OCI-LY7 (cell line): ENCODE data around the gene ADGRD1. TPM values are rescaled to one million over a fixed set of nuclear protein-coding genes. Genes with fewer than 3 reads are reported as not detected.
A peak's percentile ranks its signal among the peaks of the same experiment; 100 is the strongest.

ENCODE experiments used
- BruUV-seq: library from RNA; stranded (reverse); fragments of 400-500 nt; replicated peaks from 2 replicates; lab custom pipeline; 2021; lab: Mats Ljungman, UMichigan
- CTCF ChIA-PET: fragments of 300-600 bp; sonication (Branson Sonifier 250); formaldehyde crosslinking; loops from one replicate; lab custom pipeline; 2022; ENCODE audit warnings: antibody characterized with exemption; ENCODE audit not compliant: unreplicated experiment; lab: Charles Lee
- POLR2A ChIA-PET: fragments of 300-600 bp; sonication (Branson Sonifier 250); formaldehyde crosslinking; loops from one replicate; lab custom pipeline; 2022; ENCODE audit warnings: antibody characterized with exemption; lab: Charles Lee
- DNase-seq: peaks from one replicate; pipeline ENCODE4 v3.0.0-alpha.2; 2015; ENCODE audit warnings: low spot score
- H2AFZ ChIP-seq: fragments of 200-600 bp; sonication (generic), shearing (Covaris generic); 2 replicates; pipeline ENCODE4 v1.6.1; 2014; ENCODE audit warnings: mild to moderate bottlenecking, antibody characterized with exemption, low read length, moderate library complexity
- H3K27ac ChIP-seq: fragments of 200-600 bp; sonication (generic); 2 replicates; pipeline ENCODE4 v1.5.1; 2014; ENCODE audit warnings: mixed run types, low read depth, mild to moderate bottlenecking, moderate library complexity, low read length, inconsistent platforms; ENCODE audit not compliant: poor library complexity, severe bottlenecking
- H3K36me3 ChIP-seq: fragments of 200-600 bp; sonication (generic); 2 replicates; pipeline ENCODE4 v1.6.1; 2014; ENCODE audit warnings: mild to moderate bottlenecking, antibody characterized with exemption, low read length, moderate library complexity, mixed read lengths; ENCODE audit not compliant: insufficient read depth
- H3K4me1 ChIP-seq: fragments of 200-600 bp; sonication (generic); 2 replicates; pipeline ENCODE4 v1.5.1; 2014; ENCODE audit warnings: mild to moderate bottlenecking, low read length; ENCODE audit not compliant: insufficient read depth, poor library complexity, severe bottlenecking
- H3K4me2 ChIP-seq: fragments of 200-600 bp; sonication (generic); 2 replicates; pipeline ENCODE4 v1.6.1; 2014; ENCODE audit warnings: mild to moderate bottlenecking, low read length
- H3K4me3 ChIP-seq: fragments of 200-600 bp; sonication (generic); 2 replicates; pipeline ENCODE4 v1.5.1; 2014; ENCODE audit warnings: mild to moderate bottlenecking, low read depth, low read length; ENCODE audit not compliant: poor library complexity, severe bottlenecking
- H3K79me2 ChIP-seq: fragments of 200-600 bp; sonication (generic); 2 replicates; pipeline ENCODE4 v1.6.1; 2016; ENCODE audit warnings: low read depth, mild to moderate bottlenecking, low read length, moderate library complexity, mixed read lengths; ENCODE audit not compliant: insufficient read depth
- H3K9me2 ChIP-seq: fragments of 200-600 bp; sonication (generic); 2 replicates; pipeline ENCODE4 v1.6.1; 2016; ENCODE audit warnings: mild to moderate bottlenecking, low read length, mixed read lengths; ENCODE audit not compliant: insufficient read depth
- H3K9me3 ChIP-seq: fragments of 200-600 bp; sonication (generic); 2 replicates; pipeline ENCODE4 v1.6.1; 2014; ENCODE audit warnings: mild to moderate bottlenecking, mixed run types, low read length, mixed read lengths
- H4K20me1 ChIP-seq: fragments of 200-600 bp; sonication (generic); 2 replicates; pipeline ENCODE4 v1.6.1; 2014; ENCODE audit warnings: mild to moderate bottlenecking, antibody characterized with exemption, low read length, moderate library complexity, mixed read lengths; ENCODE audit not compliant: insufficient read depth
- EZH2phosphoT487 ChIP-seq: fragments of 200-600 bp; sonication (generic); IDR thresholded peaks from 2 replicates; pipeline ENCODE4 v1.6.1; 2018; ENCODE audit warnings: low read depth, borderline replicate concordance, mild to moderate bottlenecking, mixed run types, antibody characterized with exemption, low read length, moderate library complexity, mixed read lengths
- intact Hi-C: fragments of 100-400 bp; cut with micrococcal nuclease; formaldehyde crosslinking; loops from one replicate; pipeline ENCODE4 v1.10.0; 2022; ENCODE audit not compliant: unreplicated experiment
- total RNA-seq, 2 experiments: library from RNA; depleted of rRNA in 1 of 2; stranded (reverse); fragments of >200 nt in 1 of 2; shearing (Covaris generic) in 1 of 2; gene quantifications; 2 replicates each; pipeline ENCODE4 v1.2.3, GENCODE V29; 2014 to 2022
- TF ChIP-seq, protein P1 (sequence below): fragments of 200-600 bp; sonication (generic); conservative IDR thresholded peaks from 2 replicates; pipeline ENCODE4 v1.5.1; 2014; ENCODE audit warnings: mild to moderate bottlenecking, antibody characterized with exemption, low read length, moderate library complexity, mixed read lengths

The ADGRD1 gene
- total RNA-seq, 2 experiments from 2014 or later, result 1.0 to 1.7 TPM

DNA sequence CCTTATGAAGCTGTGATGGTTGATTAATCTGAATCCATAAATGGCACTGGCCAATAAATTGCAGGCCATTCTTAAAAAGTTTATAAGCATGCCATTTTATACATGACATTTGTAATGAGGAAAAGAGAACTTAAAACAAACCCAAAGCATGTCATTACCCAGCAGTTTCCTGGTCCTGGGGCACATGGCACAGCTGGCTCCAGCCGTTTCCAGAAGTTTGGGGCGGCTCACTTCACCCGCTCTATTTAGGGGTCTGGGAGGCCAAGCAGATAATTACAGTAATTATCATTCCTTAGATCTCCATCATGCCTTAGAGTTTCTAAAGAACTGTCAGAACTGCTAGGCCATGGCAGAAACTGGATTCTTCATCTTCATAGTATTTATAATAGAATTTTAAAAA, 6.4 kb downstream of the ADGRD1 start:
- no peaks in the 10 kb centered on the region for H3K79me2 ChIP-seq
- H3K9me3 ChIP-seq, result no peaks in the 10 kb centered on the region
- no peaks in the 10 kb centered on the region for H3K36me3 ChIP-seq
- TF ChIP-seq EZH2phosphoT487, result no peak
- TF ChIP-seq, protein P1, sequence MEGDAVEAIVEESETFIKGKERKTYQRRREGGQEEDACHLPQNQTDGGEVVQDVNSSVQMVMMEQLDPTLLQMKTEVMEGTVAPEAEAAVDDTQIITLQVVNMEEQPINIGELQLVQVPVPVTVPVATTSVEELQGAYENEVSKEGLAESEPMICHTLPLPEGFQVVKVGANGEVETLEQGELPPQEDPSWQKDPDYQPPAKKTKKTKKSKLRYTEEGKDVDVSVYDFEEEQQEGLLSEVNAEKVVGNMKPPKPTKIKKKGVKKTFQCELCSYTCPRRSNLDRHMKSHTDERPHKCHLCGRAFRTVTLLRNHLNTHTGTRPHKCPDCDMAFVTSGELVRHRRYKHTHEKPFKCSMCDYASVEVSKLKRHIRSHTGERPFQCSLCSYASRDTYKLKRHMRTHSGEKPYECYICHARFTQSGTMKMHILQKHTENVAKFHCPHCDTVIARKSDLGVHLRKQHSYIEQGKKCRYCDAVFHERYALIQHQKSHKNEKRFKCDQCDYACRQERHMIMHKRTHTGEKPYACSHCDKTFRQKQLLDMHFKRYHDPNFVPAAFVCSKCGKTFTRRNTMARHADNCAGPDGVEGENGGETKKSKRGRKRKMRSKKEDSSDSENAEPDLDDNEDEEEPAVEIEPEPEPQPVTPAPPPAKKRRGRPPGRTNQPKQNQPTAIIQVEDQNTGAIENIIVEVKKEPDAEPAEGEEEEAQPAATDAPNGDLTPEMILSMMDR, result no peak
- H3K4me1 ChIP-seq, result peaks cover 14% of the 10 kb centered on the region
- no peak overlapping the region for H3K27ac ChIP-seq
- no peak overlapping the region for H3K4me3 ChIP-seq
- intact Hi-C loops, result no loop called here
- no peak for DNase-seq
- no peaks in the 10 kb centered on the region for H4K20me1 ChIP-seq
- CTCF ChIA-PET, result no interaction called here
- BruUV-seq, result no TSS peak
- no peak overlapping the region for H3K4me2 ChIP-seq
- POLR2A ChIA-PET, result no interaction called here
- H3K9me2 ChIP-seq, result no peaks in the 10 kb centered on the region
- no peak overlapping the region for H2AFZ ChIP-seq

GRCh38 chr12:130960787-130961186, 7.1 kb downstream of the ADGRD1 start:
- Histone ChIP-seq H3K4me2 (no peak overlapping the region), H3K9me3 (no peaks in the 10 kb centered on the region), H3K27ac (no peak overlapping the region), H3K9me2 (no peaks in the 10 kb centered on the region), H3K4me1 (peaks cover 18% of the 10 kb centered on the region), H3K79me2 (no peaks in the 10 kb centered on the region), H4K20me1 (no peaks in the 10 kb centered on the region), H3K36me3 (no peaks in the 10 kb centered on the region), H2AFZ (no peak overlapping the region), H3K4me3 (no peak overlapping the region)
- TF ChIP-seq, protein P1, result no peak
- no peak for TF ChIP-seq EZH2phosphoT487
- POLR2A ChIA-PET, result interaction anchor here (0.6 kb wide), 1 partner anchor 1840 kb away, joined by 3 read pairs; no protein-coding TSS in a partner anchor
- BruUV-seq, result no TSS peak
- CTCF ChIA-PET, result no interaction called here
- no peak for DNase-seq
- intact Hi-C loops, result no loop called here

DNA sequence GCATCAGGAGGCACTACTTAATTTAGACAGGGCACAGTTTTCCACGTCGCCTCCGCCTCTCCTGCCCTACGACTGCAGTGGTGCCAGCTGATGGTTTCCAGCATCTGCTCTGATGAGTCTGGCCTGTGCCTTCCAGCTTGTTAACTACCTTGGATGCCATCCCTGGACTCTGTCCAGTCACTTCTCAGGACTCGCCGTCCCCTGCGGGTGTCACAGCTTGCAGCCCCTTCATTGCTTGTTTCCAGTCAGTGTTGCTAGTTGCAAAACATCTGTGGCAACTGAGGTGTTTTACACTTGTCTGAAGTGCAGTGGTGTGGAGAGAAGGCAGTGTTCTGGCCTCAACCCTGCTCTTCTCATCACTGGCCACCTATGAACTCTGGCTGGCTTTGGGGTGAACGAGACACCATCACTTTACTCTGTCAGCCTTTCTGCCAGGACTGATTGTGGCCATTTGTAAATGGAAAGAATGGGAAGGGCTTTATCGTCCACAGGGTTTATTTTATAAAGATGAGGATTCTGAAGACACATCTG, 8.3 kb downstream of the ADGRD1 start:
- Histone ChIP-seq H3K36me3 (no peaks in the 10 kb centered on the region), H3K9me2 (no peaks in the 10 kb centered on the region), H3K79me2 (no peaks in the 10 kb centered on the region), H3K4me2 (no peak overlapping the region), H2AFZ (no peak overlapping the region), H4K20me1 (no peaks in the 10 kb centered on the region), H3K9me3 (no peaks in the 10 kb centered on the region), H3K4me3 (no peak overlapping the region), H3K4me1 (peaks cover 24% of the 10 kb centered on the region), H3K27ac (no peak overlapping the region)
- no peak for TF ChIP-seq EZH2phosphoT487
- TF ChIP-seq, protein P1, result no peak
- CTCF ChIA-PET, result no interaction called here
- POLR2A ChIA-PET, result no interaction called here
- BruUV-seq, result no TSS peak
- peak; percentile 19 for DNase-seq
- intact Hi-C loops, result no loop called here
